Measurements from ENCODE around the gene ARL6IP1. TPM values are rescaled to one million over a fixed set of nuclear protein-coding genes. Genes with fewer than 3 reads are reported as not detected.

Gene ARL6IP1
- total and polyA plus RNA-seq, 4 donors, result 66.9 to 150 (median 75.0) TPM

DNA sequence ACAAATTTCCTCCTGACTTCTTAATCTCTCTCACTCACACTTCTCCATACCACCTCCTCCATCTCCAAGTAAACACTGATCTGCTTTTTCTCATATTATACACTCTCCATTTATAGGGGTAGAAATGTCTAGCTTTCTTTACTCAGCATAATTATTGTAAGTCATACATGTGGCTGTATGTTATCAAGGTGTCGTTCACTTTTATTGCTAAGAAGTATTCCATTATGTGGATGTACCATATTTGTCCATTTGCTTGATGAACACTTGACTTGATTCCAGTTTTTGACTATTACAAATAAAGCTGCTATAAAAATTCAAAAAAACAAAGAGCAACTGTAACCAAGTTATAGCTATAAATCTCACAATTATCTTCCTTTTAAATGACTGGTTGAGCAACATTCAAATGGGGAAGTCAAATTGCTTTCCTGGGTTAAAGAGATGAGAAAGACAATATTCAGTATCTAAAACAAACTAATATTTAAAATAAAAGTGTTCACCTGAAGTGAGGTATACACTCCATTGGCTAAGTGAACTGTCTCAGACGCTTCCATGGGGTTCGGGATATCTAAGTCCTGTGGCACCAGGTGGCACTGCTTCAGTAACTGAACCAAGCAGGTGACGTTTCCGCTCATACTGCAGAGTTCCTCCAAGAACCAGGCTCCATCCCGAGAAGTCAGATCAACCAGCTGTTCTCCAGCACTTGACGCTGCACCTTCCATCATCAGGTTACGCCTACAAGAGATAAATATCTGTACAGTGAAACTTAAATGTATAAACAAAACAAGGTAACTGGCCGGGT lies 32.6 kb upstream of the ARL6IP1 start:
- no peaks in the 10 kb centered on the region for H3K27me3 ChIP-seq (ENCODE audit: control insufficient read depth in 3 of 3, insufficient read depth in 3 of 3, low read length in 2 of 3)
- H3K9me3 ChIP-seq (ENCODE audit: control insufficient read depth in 4 of 4, insufficient read depth in 3 of 4, low read length in 3 of 4), result no peaks in the 10 kb centered on the region
- no peak overlapping the region for H3K4me3 ChIP-seq
- no peak for ATAC-seq (ENCODE audit: insufficient read depth, low FRiP score)
- H3K27ac ChIP-seq (ENCODE audit: low read depth in 1 of 2, low read length in 1 of 2), result no peak overlapping the region
- H3K4me1 ChIP-seq (ENCODE audit: control insufficient read depth in 5 of 5, insufficient read depth in 5 of 5, low read length in 5 of 5), result no peaks in the 10 kb centered on the region
- no peak overlapping the region for H3K9ac ChIP-seq (ENCODE audit: insufficient read depth in 1 of 2, low read length in 2 of 2)
- WGBS, 2 donors, result 92 to 94% methylated on average over 9 of the region's 9 CpGs
- TF ChIP-seq, protein P1, sequence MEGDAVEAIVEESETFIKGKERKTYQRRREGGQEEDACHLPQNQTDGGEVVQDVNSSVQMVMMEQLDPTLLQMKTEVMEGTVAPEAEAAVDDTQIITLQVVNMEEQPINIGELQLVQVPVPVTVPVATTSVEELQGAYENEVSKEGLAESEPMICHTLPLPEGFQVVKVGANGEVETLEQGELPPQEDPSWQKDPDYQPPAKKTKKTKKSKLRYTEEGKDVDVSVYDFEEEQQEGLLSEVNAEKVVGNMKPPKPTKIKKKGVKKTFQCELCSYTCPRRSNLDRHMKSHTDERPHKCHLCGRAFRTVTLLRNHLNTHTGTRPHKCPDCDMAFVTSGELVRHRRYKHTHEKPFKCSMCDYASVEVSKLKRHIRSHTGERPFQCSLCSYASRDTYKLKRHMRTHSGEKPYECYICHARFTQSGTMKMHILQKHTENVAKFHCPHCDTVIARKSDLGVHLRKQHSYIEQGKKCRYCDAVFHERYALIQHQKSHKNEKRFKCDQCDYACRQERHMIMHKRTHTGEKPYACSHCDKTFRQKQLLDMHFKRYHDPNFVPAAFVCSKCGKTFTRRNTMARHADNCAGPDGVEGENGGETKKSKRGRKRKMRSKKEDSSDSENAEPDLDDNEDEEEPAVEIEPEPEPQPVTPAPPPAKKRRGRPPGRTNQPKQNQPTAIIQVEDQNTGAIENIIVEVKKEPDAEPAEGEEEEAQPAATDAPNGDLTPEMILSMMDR (IDR thresholded peaks at IDR 0.05; ENCODE audit: control extremely low read depth, extremely low read depth), result no peak
- peaks cover 43 to 82% (median 58%) of the 10 kb centered on the region in 4 donors for H3K36me3 ChIP-seq (ENCODE audit: control insufficient read depth in 4 of 4, insufficient read depth in 4 of 4, low read length in 4 of 4)
- no peak for DNase-seq

DNA sequence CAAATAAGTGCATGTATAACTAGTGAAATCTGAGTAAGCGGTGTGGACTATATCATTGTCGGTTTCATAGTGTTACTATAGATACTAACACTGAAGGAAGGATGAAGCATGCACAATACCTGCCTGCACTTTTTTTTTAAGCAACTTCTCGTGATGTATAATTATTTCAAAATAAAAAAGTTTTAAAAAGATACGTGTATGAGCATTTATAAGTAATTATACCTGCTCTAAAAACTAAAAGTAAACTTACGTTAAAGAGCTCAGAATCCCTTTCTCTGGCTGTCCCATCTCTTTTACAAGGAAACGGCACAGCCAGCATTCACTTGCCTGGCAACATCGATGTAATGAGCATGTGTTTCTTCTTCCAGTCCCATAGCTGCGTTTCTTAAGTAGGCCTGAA lies 31.3 kb upstream of the ARL6IP1 start:
- Histone ChIP-seq H3K9me3 (ENCODE audit: control insufficient read depth in 4 of 4, insufficient read depth in 3 of 4, low read length in 3 of 4) (no peaks in the 10 kb centered on the region), H3K4me1 (ENCODE audit: control insufficient read depth in 5 of 5, insufficient read depth in 5 of 5, low read length in 5 of 5) (no peaks in the 10 kb centered on the region), H3K27me3 (ENCODE audit: control insufficient read depth in 3 of 3, insufficient read depth in 3 of 3, low read length in 2 of 3) (no peaks in the 10 kb centered on the region), H3K9ac (ENCODE audit: insufficient read depth in 1 of 2, low read length in 2 of 2) (no peak overlapping the region), H3K36me3 (ENCODE audit: control insufficient read depth in 4 of 4, insufficient read depth in 4 of 4, low read length in 4 of 4) (peaks cover 44 to 79% (median 56%) of the 10 kb centered on the region in 4 donors), H3K4me3 (no peak overlapping the region), H3K27ac (ENCODE audit: low read depth in 1 of 2, low read length in 1 of 2) (no peak overlapping the region)
- TF ChIP-seq, protein P1 (IDR thresholded peaks at IDR 0.05; ENCODE audit: control extremely low read depth, extremely low read depth), result no peak
- DNase-seq (no peak), ATAC-seq (ENCODE audit: insufficient read depth, low FRiP score) (no peak)
- 92 to 97% methylated on average over 8 of the region's 8 CpGs for WGBS, 2 donors

DNA sequence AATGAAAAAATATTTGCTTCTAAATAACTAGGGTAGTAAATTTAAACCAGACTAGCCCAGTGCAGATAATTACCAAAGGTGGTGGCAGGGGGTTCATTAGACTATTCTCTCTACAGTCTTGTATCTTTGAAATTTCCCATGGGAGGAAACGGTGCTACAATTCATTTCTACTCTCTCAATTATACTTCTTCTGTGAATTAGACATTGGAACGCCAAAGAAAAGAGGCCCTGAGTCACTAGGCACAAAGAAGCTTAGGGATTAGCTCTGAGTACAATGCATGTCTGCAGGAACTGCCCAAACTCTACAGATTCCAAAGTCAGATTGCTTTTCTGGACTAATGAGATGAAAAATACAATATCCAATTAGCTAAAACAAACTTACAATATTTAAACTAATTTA lies 30.7 kb upstream of the ARL6IP1 start:
- no peak overlapping the region for H3K4me3 ChIP-seq
- H3K27me3 ChIP-seq (ENCODE audit: control insufficient read depth in 3 of 3, insufficient read depth in 3 of 3, low read length in 2 of 3), result no peaks in the 10 kb centered on the region
- no peak for ATAC-seq (ENCODE audit: insufficient read depth, low FRiP score)
- no peak overlapping the region for H3K9ac ChIP-seq (ENCODE audit: insufficient read depth in 1 of 2, low read length in 2 of 2)
- peaks cover 42 to 74% (median 52%) of the 10 kb centered on the region in 4 donors for H3K36me3 ChIP-seq (ENCODE audit: control insufficient read depth in 4 of 4, insufficient read depth in 4 of 4, low read length in 4 of 4)
- 93 to 94% methylated on average over 2 of the region's 2 CpGs for WGBS, 2 donors
- no peak for DNase-seq
- H3K27ac ChIP-seq (ENCODE audit: low read depth in 1 of 2, low read length in 1 of 2), result no peak overlapping the region
- no peaks in the 10 kb centered on the region for H3K4me1 ChIP-seq (ENCODE audit: control insufficient read depth in 5 of 5, insufficient read depth in 5 of 5, low read length in 5 of 5)
- no peaks in the 10 kb centered on the region for H3K9me3 ChIP-seq (ENCODE audit: control insufficient read depth in 4 of 4, insufficient read depth in 3 of 4, low read length in 3 of 4)
- TF ChIP-seq, protein P1 (IDR thresholded peaks at IDR 0.05; ENCODE audit: control extremely low read depth, extremely low read depth), result no peak
